OCI-LY1 (cell line): ENCODE data around the gene TGM2.

Source experiments
- H2AFZ ChIP-seq: fragments of 200-600 bp; sonication (generic), shearing (Covaris generic); 2 replicates; pipeline ENCODE4 v1.6.0; 2014; ENCODE audit warnings: antibody characterized with exemption, mild to moderate bottlenecking, low read length
- H3F3A ChIP-seq: fragments of 200-600 bp; sonication (generic), shearing (Covaris generic); 2 replicates; pipeline ENCODE4 v1.6.0; 2014; ENCODE audit warnings: mild to moderate bottlenecking, antibody characterized with exemption, low read length, moderate library complexity; ENCODE audit not compliant: insufficient read depth
- H3K27ac ChIP-seq: fragments of 200-600 bp; sonication (generic); 2 replicates; pipeline ENCODE4 v1.5.1; 2014; ENCODE audit warnings: low read length, mixed run types, mild to moderate bottlenecking, low read depth; ENCODE audit not compliant: poor library complexity, severe bottlenecking
- H3K27me3 ChIP-seq: fragments of 200-600 bp; sonication (generic); 2 replicates; pipeline ENCODE4 v1.6.0; 2014; ENCODE audit warnings: antibody characterized with exemption, mild to moderate bottlenecking, low read length, moderate library complexity; ENCODE audit not compliant: insufficient read depth
- H3K36me3 ChIP-seq: fragments of 200-600 bp; sonication (generic); 2 replicates; pipeline ENCODE4 v1.6.1; 2014; ENCODE audit warnings: mild to moderate bottlenecking, antibody characterized with exemption, low read length, moderate library complexity, mixed read lengths; ENCODE audit not compliant: insufficient read depth
- H3K4me1 ChIP-seq: fragments of 200-600 bp; sonication (generic); 2 replicates; pipeline ENCODE4 v1.5.1; 2014; ENCODE audit warnings: mild to moderate bottlenecking, low read length, moderate library complexity; ENCODE audit not compliant: insufficient read depth, severe bottlenecking
- H3K4me2 ChIP-seq: fragments of 200-600 bp; sonication (generic), shearing (Covaris generic); 2 replicates; pipeline ENCODE4 v1.6.1; 2014; ENCODE audit warnings: low read length
- H3K4me3 ChIP-seq: fragments of 200-600 bp; sonication (generic); 2 replicates; pipeline ENCODE4 v1.5.1; 2014; ENCODE audit warnings: low read length, low read depth, mild to moderate bottlenecking, mixed read lengths; ENCODE audit not compliant: poor library complexity, severe bottlenecking
- H3K79me2 ChIP-seq: fragments of 200-600 bp; shearing (Covaris generic); 2 replicates; pipeline ENCODE4 v1.6.1; 2016; ENCODE audit warnings: mixed run types, low read length, mixed read lengths; ENCODE audit not compliant: insufficient read depth
- H3K9ac ChIP-seq: fragments of 200-600 bp; sonication (generic), shearing (Covaris generic); 2 replicates; pipeline ENCODE4 v1.6.1; 2014; ENCODE audit warnings: mild to moderate bottlenecking, low read length, mixed read lengths
- H3K9me2 ChIP-seq: fragments of 200-600 bp; sonication (generic), shearing (Covaris generic); 2 replicates; pipeline ENCODE4 v1.6.1; 2014; ENCODE audit warnings: low read depth, mild to moderate bottlenecking, low read length, mixed read lengths
- H3K9me3 ChIP-seq: fragments of 200-600 bp; shearing (Covaris generic); 2 replicates; pipeline ENCODE4 v1.6.1; 2014; ENCODE audit warnings: low read length, mixed read lengths
- H4K20me1 ChIP-seq: fragments of 200-600 bp; sonication (generic), shearing (Covaris generic); 2 replicates; pipeline ENCODE4 v1.6.0; 2016; ENCODE audit warnings: mild to moderate bottlenecking, low read length; ENCODE audit not compliant: insufficient read depth
- CTCF ChIP-seq: fragments of 200-600 bp; sonication (generic), shearing (Covaris generic); IDR thresholded peaks from 2 replicates; pipeline ENCODE4 v1.5.1; 2017; ENCODE audit warnings: mild to moderate bottlenecking, antibody characterized with exemption, low read length, moderate library complexity, mixed read lengths
- EZH2 ChIP-seq: fragments of 200-600 bp; sonication (generic), shearing (Covaris generic); IDR thresholded peaks from 2 replicates; pipeline ENCODE4 v1.8.0; 2017; ENCODE audit warnings: borderline replicate concordance, mixed run types, mild to moderate bottlenecking, antibody characterized with exemption, low read length, moderate library complexity, mixed read lengths

TGM2 gene

GRCh38 chr20:38152621-38153221 lies 12.3 kb downstream of the TGM2 start:
- Histone ChIP-seq H3K9me3 (no peaks in the 10 kb centered on the region), H3F3A (no peaks in the 10 kb centered on the region), H3K79me2 (no peaks in the 10 kb centered on the region), H3K4me3 (no peak overlapping the region), H3K36me3 (no peaks in the 10 kb centered on the region), H3K4me2 (no peak overlapping the region), H2AFZ (no peak overlapping the region), H3K9ac (no peak overlapping the region), H3K9me2 (no peaks in the 10 kb centered on the region), H3K27me3 (no peaks in the 10 kb centered on the region; the same call in 1 of the 2 replicates), H3K4me1 (no peaks in the 10 kb centered on the region), H3K27ac (no peak overlapping the region), H4K20me1 (no peaks in the 10 kb centered on the region)
- TF ChIP-seq CTCF (no peak), EZH2 (no peak)

- Histone ChIP-seq H3K4me3 (no peak overlapping the region), H3K4me2 (no peak overlapping the region), H4K20me1 (no peaks in the 10 kb centered on the region), H3K79me2 (no peaks in the 10 kb centered on the region), H3K27me3 (no peaks in the 10 kb centered on the region; the same call in 1 of the 2 replicates), H3K9ac (no peak overlapping the region), H3F3A (no peaks in the 10 kb centered on the region), H3K36me3 (no peaks in the 10 kb centered on the region), H3K9me2 (no peaks in the 10 kb centered on the region), H3K4me1 (no peaks in the 10 kb centered on the region), H3K27ac (no peak overlapping the region), H2AFZ (no peak overlapping the region), H3K9me3 (no peaks in the 10 kb centered on the region)
- no peak for TF ChIP-seq EZH2
- no peak for TF ChIP-seq CTCF
Measured at GRCh38 chr20:38152175-38152620, 12.9 kb downstream of the TGM2 start.

- Histone ChIP-seq H2AFZ (no peak overlapping the region), H3K79me2 (no peaks in the 10 kb centered on the region), H3F3A (no peaks in the 10 kb centered on the region), H3K9me2 (no peaks in the 10 kb centered on the region), H3K4me3 (no peak overlapping the region), H3K27ac (no peak overlapping the region), H3K4me2 (no peak overlapping the region), H4K20me1 (no peaks in the 10 kb centered on the region), H3K9me3 (no peaks in the 10 kb centered on the region), H3K9ac (no peak overlapping the region), H3K4me1 (no peaks in the 10 kb centered on the region), H3K27me3 (no peaks in the 10 kb centered on the region; the same call in 1 of the 2 replicates), H3K36me3 (no peaks in the 10 kb centered on the region)
- TF ChIP-seq CTCF (no peak), EZH2 (no peak)
Measured at GRCh38 chr20:38151455-38151854, 13.6 kb downstream of the TGM2 start.
